ENCODE results near the gene ACACB.

DNA sequence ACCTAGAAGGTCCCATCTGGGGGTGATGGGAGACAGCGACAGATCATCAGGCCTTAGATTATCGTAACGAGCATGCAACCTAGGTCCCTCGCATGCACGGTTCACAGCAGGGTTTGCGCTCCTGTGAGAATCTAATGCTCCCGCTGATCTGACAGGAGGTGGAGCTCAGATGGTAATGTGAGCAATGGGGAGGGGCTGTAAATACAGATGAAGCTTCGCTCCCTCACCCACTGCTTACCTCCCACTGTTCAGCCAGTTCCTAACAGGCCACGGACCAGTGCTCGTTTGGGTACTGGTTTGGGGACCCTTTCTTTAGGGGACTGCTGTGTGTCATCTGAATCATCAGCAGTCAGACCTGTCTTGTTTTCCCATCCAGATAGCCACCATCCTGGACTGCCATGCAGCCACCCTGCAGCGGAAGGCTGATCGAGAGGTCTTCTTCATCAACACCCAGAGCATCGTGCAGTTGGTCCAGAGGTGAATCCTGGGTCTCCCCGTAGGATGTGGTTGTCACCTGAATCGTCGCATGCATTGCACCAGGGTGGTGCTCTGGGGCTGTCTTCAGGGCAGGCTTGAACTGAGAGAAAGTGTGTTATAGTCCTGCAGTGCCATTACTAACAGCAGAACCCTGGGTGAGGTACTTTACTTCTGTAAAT is 96.2 kb downstream of the ACACB start:
- TF ChIP-seq CTCF (IDR thresholded peaks at IDR 0.05; ENCODE audit: low read length): no peak
- no peak for TF ChIP-seq EZH2 (IDR thresholded peaks at IDR 0.05; ENCODE audit: borderline replicate concordance, low read length)

Data from OCI-LY1 (cell line).